Epidermal melanocyte (primary cell): Measurements from ENCODE around the gene MRPL55.

Experiments
- DNase-seq: peaks from one replicate; pipeline ENCODE4 v3.0.0; 2011; ENCODE audit warnings: low spot score; ENCODE audit not compliant: insufficient read length

The MRPL55 gene

GRCh38 chr1:228072658-228073043, 36.4 kb downstream of the MRPL55 start:
- no peak for DNase-seq

- DNase-seq: no peak
Measured at GRCh38 chr1:228071839-228072657, 37.1 kb downstream of the MRPL55 start.

- DNase-seq: no peak
Measured at GRCh38 chr1:228070851-228071250, 38.2 kb downstream of the MRPL55 start.

GRCh38 chr1:228070173-228070572, 38.9 kb downstream of the MRPL55 start:
- DNase-seq: no peak

- DNase-seq: no peak
Measured at GRCh38 chr1:228068359-228068758, 40.7 kb downstream of the MRPL55 start.

GRCh38 chr1:228066891-228067654, 42.0 kb downstream of the MRPL55 start:
- DNase-seq: no peak

GRCh38 chr1:228066416-228066815, 42.7 kb downstream of the MRPL55 start:
- no peak for DNase-seq

- DNase-seq: no peak
Measured at GRCh38 chr1:228065543-228066347, 43.4 kb downstream of the MRPL55 start.

GRCh38 chr1:228064741-228065542, 44.2 kb downstream of the MRPL55 start:
- no peak for DNase-seq

- DNase-seq: no peak
Measured at GRCh38 chr1:228064296-228064695, 44.8 kb downstream of the MRPL55 start.

GRCh38 chr1:228063251-228064191, 45.6 kb downstream of the MRPL55 start:
- no peak for DNase-seq

- DNase-seq: no peak
Measured at GRCh38 chr1:228062812-228063211, 46.3 kb downstream of the MRPL55 start.

GRCh38 chr1:228062085-228062791, 46.9 kb downstream of the MRPL55 start:
- no peak for DNase-seq

GRCh38 chr1:228061411-228062084, 47.6 kb downstream of the MRPL55 start:
- DNase-seq: no peak

- DNase-seq: no peak
Measured at GRCh38 chr1:228060458-228061190, 48.5 kb downstream of the MRPL55 start.

GRCh38 chr1:228059634-228060457, 49.3 kb downstream of the MRPL55 start:
- DNase-seq: no peak
